NCI-H345 (cell line): ENCODE data around the gene PRDM5.
"Not testable (repeated sequence)": the region's sequence is repeated elsewhere in the genome, so short reads cannot be mapped to it uniquely, and the experiment has no call there.

ENCODE experiments used
- DNase-seq: peaks from one replicate; lab custom pipeline; 2025; lab: John Stamatoyannopoulos, UW

The PRDM5 gene

DNA sequence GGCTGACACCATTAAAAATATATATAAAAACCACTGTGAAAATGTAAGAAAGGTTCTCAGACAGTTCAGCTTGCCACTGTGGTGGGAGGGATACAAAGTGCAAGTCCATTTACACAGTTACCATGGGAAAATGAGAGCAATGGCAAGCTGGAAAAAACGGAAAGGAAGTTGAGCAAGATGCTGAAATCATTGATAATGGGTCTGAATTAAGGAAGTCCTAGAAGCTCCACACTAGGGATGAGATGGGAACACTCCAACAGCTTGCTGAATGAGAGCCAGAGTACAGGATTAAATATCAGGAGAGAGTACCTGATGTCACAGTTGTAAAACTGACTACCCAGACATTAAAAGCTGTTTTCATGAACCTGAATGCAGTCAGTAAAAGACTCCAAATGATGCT is 218.6 kb downstream of the PRDM5 start:
- no peak for DNase-seq

DNA sequence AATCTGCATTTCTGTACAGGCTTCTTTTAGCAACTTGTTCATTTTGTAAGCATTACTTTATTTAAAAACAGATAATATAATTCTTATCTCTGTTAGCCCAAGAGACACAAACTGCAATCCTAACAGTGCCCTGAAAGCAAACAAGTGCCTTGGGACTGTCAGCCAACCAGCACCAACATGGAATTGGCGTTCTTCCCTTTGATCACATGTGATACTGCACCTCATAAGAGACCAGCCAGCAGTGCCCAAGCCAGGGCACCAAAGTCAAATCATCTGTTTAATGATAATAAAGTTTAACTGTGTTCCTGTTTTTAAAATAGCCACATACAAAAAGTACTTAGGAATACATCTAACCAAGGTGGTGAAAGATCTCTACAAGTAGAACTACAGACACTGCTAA is 223.2 kb downstream of the PRDM5 start:
- DNase-seq, result no peak

DNA sequence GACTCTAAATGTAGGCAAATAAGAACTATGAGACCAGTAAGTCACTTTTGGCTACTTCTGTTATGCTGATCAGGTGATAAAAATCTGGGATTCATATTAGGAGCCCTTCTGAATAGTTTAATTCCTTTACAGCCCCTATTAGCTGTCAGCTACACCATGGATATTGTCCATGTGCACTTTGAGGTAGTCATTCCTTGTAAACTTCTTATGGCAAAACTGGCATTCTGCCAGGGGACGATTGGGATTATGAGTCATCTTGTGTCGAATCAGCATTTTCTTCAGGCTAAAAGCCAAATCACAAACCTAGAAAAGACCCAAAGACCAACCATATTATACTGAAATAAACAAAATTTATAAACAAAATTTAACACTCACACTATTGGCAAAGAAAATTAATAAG is 227.6 kb downstream of the PRDM5 start:
- DNase-seq, result no peak

DNA sequence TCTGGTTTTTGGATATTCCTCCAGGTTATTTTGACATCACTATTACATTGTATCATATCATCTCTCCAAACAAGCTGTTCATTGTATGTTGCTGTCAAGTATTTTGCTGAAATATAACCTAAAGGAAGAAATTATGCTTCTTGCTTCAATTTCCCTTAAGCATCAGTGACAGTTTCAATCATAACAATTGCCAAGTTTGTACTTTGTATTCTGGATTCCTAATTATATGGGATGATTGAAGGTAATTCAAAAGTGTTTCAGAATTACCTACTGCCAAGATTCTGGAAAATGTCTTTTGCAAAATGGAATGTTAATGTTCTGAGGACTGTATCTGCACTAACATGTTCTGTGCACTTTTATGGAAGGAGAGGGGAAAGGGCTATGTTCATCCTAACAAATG is 228.7 kb downstream of the PRDM5 start:
- DNase-seq, result no peak

DNA sequence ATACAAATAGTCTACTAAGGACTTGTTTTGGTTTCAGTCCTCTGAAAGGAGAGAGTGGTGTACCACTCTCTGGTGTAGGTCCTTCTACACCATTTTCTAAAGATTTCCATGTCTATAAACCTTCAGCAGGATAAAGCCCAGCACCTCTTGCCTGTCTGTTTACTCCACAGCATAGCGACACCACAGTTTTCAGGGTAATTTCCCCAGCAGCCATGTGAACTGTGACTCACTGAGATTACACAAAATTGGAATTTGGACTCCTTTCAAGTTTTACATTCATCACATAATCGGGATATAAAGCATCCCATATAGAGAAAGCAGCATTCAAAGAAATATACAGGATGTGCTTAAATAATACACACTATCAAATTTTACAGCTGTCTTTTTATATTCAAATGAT is 229.6 kb downstream of the PRDM5 start:
- no peak for DNase-seq

DNA sequence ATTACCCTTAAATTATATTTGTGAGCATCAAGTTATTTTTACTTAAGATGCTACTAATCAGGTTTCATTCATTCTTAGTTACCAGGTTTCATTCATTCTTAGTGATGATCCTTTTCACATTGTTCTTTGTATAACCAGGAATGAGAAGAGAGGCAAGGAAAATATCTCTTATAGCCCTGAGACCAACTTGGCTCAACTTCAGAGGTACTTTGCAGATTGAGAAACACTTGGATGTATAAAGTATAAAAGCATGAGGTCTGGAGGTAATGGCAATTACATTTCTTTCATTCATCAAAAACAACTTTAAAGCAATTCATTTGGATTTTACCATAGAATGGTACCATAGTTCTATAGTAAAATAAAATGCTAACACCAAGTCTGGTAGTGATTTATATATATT is 231.0 kb downstream of the PRDM5 start:
- no peak for DNase-seq

DNA sequence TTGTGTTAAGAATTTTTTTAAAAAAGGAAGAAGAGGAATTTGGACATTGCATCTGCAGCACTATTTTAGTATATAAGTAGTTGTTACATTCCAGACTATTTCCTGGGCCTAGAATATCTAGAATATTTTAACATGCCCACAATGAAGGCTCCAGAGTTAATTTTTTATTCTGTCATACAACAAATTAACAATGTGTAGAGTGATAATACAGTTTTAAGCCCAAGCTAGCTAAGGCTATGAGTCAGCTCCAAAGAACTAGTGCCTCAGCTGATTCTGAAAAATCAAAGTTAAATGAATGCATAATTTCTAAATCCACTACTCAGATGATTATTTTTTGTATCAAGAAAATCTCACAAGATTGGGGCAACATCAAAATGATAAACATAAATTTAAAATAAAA is 231.4 kb downstream of the PRDM5 start:
- DNase-seq, result no peak

DNA sequence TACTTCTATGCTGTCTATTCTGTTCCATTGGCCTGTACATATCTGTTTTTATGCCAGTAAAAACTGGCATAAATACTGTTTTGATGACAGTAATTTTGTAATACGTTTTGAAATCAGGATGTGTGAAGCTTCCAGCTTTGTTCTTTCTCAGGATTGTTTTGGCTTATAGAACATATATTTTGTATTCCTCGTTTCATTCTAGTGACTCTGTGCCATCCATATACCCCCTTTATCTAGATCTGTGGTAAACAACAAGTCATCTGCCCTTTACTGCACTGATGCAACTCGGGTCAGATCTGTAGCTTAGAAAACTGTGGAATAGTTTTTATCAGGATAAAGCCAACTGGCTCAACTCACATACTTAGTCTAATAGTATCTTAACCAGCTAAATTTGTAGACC is 233.7 kb downstream of the PRDM5 start:
- DNase-seq, result no peak

DNA sequence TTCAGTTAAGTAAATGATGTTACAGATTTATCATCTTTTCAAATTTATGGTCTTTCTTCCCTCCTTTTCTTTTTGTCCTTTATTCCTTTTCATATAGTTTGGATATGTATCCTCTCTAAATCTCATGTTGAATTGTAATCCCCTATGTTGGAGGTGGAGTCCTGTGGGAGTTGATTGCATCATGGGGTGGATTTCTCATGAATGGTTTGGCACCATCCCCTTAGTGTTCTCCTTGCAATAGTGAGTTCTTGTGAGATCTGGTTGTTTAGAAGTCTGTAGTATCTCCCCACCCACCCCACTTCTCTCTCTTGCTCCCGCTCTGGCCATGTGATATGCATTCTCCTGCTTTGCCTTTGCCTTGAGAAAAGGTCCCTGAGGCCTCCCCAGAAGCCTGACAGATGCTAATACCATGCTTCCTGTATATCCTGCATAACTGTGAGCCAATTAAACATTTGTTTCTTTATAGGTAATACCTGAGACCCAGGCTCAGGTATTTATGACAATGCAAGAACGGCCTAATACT is 236.7 kb downstream of the PRDM5 start:
- DNase-seq, result no peak

DNA sequence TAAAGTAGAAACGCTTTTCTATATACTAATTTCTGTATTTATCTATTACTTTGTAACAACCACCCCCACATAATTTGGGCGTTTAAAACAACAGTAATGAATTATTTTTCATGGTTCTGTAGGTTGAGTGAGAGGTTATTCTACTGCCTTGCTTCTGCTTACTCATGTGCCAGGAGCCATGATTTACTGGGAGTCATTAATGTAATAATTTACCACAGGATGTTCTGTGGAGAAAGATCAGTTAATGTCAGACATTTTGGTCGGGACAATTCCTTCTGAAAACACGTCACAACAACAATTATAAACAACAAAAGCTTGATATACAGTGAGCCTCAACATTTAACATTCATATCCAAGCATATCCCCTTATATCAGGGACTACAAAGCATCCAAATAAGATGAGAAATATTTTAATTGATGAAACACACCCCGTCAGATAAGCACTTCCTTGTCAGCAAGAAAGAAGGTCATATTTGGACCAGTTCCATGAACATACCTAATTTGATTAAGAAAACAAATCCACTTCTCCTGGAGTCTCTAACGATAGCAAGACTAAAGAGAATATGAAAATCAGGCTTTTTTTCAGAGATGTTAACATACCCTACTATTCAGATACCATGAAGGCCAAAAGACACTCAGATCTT is 238.5 kb downstream of the PRDM5 start:
- DNase-seq, result no peak

DNA sequence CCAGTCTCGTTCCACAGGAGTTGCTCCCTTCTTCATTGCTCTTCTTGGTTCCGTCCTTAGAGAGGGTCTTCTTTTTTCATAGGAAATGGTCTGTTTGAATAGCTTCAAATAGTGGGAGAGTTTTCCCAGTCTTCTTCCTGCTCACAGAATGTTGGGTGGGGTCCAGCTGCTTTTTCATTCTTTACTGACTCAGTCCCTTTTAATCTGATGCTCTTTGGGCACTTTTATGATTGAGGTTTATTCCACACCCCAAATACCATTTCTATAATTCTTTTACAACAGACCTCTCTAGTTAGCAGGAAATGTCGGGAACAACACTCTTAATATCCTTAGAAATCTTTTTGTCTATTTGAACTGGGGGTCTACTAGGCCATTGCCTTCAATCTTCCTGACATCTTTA is 239.5 kb downstream of the PRDM5 start:
- no peak for DNase-seq

DNA sequence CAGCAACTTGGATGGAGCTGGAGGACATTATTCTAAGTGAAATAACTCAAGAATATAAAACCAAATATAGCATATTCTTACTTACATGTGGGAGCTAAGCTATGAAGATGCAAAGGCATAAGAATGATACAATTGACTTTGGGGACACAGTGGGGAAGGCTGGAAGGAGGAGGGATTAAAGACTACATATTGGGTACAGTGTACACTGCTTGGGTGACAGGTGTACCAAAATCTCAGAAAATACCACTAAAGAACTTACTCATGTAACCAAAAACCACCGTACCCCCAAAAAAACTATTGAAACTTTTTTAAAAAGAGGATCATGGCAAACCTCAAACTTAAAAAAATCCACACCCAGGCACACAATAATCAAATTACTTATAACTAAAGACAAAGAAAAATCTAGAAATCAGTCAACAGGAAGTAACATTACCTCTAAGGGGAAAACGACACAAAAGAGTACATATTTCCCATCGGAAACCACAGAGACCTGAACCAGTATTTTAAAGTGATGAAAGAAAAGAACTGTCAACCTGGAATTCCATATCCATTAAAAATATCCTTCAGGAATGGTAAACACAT is 241.8 kb downstream of the PRDM5 start:
- no peak for DNase-seq

DNA sequence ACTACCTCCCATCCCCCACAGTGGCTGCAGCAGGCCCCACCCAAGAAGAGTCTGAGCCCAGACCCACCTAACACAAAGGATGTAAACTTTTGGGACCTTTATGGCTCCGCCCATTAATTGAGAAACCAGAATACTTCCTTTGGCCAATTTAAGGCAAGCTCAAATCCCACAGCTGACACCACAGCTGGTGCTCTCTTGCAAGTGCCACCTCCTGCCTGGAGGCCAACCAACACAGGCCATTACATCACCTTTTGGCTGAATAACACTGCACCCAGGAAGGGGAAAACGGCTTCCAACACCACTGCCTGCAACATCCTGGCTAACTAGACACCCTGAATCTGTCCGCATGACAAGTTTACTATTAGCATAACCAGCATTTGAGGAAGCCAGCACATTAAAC is 248.8 kb downstream of the PRDM5 start:
- DNase-seq, result no peak

DNA sequence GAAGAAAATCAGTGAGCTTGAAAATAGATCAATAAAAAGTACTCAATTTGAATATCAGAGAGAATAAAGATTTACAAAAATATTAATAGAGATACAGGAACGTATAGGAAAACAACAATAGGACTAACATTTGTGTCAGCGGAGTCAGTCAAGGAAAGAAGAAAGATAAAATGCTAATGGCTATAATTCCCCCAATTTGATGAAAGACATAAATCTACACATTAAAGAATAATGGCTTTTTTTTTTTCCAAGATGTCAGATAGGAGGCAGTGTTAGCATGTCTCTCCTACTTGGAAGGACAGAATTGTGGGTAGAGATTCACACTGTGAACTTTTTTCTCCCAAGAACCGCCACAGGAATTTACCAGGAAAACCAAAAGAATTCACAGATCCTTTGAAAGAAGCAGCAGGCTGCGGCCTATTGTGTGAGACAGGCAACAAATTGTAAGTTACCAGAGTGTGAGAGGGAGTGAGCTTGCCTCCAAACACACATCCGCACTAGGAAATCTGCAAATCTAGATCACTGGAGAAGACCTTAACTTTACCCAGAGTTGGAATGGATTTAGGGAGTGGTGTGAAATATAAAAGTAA is 249.9 kb downstream of the PRDM5 start:
- no peak for DNase-seq

DNA sequence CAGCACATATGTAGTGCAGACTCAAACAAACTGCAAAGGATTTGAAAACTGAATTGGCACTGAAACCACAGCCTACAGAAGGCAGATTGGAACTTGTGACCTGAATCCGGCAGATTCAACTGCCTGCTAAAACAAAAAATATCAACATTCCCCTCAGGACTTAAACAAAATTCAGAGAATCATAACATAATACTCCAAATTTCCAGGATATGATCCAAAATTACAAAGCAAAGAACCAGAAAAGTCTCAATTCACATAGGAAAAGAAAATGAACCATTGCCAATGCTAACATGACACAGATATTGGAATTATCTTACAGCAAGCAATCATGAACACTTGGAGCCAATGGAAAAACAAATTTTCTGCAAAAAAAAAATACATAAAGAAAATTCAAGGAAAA is 250.4 kb downstream of the PRDM5 start:
- no peak for DNase-seq

DNA sequence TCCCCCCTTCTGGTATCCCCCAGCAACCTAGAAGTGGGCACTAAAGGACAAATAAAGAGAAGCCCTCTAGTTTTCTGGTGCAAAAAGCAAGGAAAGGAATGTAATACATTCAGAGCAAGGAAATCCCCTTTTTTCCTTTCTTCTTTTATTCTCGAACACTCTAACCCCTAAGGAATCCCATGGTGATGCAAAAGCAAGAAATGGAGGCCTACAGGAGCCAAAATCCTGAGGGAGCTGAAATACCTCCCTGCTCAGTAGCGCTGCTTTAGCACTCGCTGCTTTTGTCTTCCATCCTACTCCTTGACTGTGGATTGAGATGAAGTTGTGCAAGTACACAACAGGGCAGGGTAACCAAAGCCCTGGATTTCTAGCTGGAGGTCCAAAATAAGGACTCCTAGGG is 251.0 kb downstream of the PRDM5 start:
- DNase-seq, result no peak

DNA sequence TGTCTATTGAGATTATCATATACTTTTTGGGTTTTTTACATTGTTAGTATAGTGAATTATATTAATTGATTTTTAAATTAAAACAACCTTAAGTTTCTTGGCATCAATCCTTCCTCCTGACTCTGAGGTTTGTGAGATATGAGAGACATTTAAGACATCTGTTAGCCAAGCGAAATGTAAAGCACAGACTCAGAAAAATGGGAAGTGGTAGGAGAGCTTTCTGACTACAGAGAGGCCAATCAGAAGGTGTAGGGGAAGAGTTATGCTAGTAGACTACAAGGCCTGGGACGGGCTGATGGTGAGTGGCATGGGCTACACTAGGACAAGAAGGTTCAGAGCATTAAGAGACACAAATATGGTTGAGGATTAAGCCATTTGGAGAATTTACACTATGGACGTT is 255.4 kb downstream of the PRDM5 start:
- DNase-seq, result no peak

DNA sequence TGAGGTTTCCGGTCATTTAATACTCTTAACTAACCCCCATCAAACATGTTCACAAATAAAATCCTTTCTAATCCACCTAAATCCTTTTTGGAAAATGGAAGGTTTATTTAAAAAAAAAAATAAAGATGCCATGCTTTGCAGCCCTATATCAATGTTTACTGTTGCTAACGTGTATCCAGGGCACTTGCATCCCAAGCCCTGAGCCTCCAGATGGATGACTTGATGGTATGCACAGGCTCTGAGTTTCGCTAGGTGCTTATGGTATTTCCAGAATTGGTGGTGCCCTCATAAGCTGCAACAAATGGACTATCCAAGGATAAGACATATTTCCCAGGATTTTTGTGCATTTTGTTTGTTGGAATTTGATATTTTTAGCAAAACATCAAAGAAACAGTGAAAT is 257.7 kb downstream of the PRDM5 start:
- DNase-seq, result no peak

DNA sequence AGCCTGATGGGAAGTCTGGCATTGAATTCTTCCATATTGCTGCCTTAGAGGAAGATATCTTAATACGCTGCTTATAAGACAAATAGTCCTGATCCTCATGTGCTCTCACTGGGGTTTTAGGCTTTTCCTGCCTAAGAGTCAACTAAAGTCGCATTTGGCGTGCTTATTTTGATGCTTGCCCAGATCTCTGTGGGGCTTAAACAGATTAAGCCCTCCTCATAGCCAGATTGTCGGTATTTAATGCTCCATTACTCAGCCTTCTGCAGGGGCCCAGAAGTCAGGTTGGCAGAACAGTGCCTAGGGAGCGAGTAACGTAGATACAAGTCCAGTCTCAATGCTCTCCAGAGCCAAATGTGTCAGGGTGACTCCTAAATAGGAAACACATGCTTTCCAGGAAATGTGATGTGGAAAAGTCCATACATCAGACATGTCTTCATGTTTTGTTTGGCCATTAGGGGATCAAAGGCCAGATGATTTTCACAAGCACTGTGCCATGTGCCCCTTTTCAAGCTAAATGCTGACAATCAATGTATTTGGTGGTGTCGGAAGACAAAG is 262.8 kb downstream of the PRDM5 start:
- no peak for DNase-seq

DNA sequence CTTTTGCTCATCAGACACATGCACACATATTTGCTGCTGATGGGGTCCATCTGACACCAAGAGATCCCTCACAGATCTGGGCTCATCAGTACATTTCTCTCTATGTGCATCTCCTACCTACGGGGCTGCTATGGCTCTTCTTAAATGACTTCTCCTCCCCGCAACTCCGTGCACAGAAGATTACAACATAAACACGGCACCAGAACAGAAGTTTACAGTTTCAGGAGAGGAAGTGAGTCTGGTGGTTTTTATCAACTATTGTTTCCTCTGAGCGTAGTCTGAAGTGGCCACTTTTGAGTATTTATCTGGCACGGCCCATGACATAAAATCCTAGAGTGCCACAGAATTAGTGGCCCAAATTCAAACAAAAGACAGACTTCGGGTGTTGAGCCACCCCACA is 263.8 kb downstream of the PRDM5 start:
- DNase-seq, result no peak

DNA sequence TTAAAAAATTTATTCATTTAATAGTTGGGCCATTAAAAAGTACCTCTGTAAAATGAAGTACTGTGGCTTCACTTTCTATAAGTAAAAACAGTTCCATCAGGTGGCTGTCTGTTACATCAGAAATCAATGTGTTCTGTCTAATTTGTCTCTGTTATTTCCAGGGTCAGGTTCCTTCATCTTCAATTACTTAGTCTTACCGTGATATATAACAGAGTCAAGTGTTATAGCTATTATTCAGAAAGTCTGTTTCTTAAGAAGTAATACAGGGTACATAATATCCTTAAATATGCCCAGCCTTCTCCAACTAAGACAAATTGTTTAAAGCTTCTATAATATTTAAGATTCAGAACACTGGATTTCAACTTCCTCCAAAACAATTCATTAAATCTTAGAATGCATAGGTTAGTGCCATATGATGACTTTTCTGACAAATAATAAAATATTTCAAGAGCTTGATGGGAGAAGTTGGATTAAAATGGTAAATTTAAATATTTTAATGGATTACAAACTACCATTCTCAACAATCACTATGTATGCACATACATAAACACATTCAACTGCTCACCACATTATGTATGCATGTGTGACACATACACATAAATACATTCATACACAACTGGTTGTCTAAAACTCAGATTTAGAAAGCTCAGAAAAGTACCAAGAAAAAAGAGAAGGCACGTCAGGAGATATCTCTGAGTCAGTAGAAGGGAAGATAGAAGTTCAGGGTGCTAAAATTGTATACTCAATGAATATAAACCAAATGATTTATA is 268.5 kb downstream of the PRDM5 start:
- DNase-seq, result no peak

DNA sequence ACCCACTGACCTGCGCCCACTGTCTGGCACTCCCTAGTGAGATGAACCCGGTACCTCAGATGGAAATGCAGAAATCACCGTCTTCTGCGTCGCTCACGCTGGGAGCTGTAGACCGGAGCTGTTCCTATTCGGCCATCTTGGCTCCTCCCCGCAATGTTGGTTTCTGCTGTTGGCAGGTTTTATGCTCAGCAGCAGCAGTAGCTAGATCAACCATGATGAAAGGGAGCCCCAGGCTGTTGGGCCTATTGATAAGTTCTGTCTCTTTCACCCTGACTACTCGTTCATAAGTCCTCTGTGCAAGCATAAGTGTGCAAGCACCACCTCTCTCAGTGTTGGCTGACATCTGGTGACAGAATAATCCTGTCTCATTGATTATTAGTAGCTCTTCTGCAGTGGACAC is 274.2 kb downstream of the PRDM5 start:
- not testable (repeated sequence) for DNase-seq
